Esophagus squamous epithelium (tissue), 5 donors: Measurements from ENCODE around the gene SUSD6. TPM values are rescaled to one million over a fixed set of nuclear protein-coding genes. Genes with fewer than 3 reads are reported as not detected.

Experiments used
- DNase-seq: peaks from one replicate; lab custom pipeline; 2025; lab: John Stamatoyannopoulos, UW
- H3K27ac ChIP-seq, 4 donors: fragments of 200-600 bp; sonication (generic); one replicate each; pipeline ENCODE4 v1.5.1; 2016 to 2019; ENCODE audit warnings: mild to moderate bottlenecking in 1 of 4
- H3K27me3 ChIP-seq, 4 donors: fragments of 200-600 bp; sonication (generic); 1 replicate in 3 of 4; 2 replicates in 1 of 4; pipeline versions ENCODE4 v1.5.1 to v1.6.0; 2017 to 2021; ENCODE audit warnings: antibody characterized with exemption in 1 of 4
- H3K36me3 ChIP-seq, 3 donors: fragments of 200-600 bp; sonication (generic); one replicate each; pipeline ENCODE4 v1.5.1; 2016 to 2019
- H3K4me1 ChIP-seq, 3 donors: fragments of 200-600 bp; sonication (generic); one replicate each; pipeline ENCODE4 v1.5.1; 2017 to 2019
- H3K4me3 ChIP-seq, 4 donors: fragments of 200-600 bp; sonication (generic); 1 replicate in 3 of 4; 2 replicates in 1 of 4; pipeline ENCODE4 v1.5.1; 2016 to 2019; ENCODE audit warnings: mild to moderate bottlenecking in 2 of 4, moderate library complexity in 1 of 4
- H3K9me3 ChIP-seq, 3 donors: fragments of 200-600 bp; sonication (generic); one replicate each; pipeline ENCODE4 v1.5.1; 2016 to 2019
- POLR2A ChIP-seq, 4 donors: fragments of 450-650 bp; IDR thresholded peaks; one replicate each; pipeline ENCODE4 v1.6.1; 2017; ENCODE audit warnings: antibody characterized with exemption in 4 of 4, mild to moderate bottlenecking in 4 of 4, moderate library complexity in 3 of 4
- WGBS, 2 donors: methylation state at CpG; one replicate each; pipeline ENCODE4 v1.1.5; 2018; 5-methylcytosine and 5-hydroxymethylcytosine counted together
- intact Hi-C: fragments of 100-400 bp; cut with DNase I; formaldehyde crosslinking; loops from one replicate; pipeline ENCODE4 v1.15.0; 2022
- total RNA-seq, 4 donors: library from RNA; depleted of rRNA; stranded (reverse); fragments of >200 nt; gene quantifications; one replicate each; pipeline ENCODE4 v1.1.0, GENCODE V29; 2016
- TF ChIP-seq, protein P1 (sequence below), 6 experiments: fragments of 450-650 bp in 4 of 6; fragments of 200-600 bp in 2 of 6; sonication (generic) in 2 of 6; IDR thresholded peaks; one replicate each; pipeline ENCODE4 v1.5.1; 2016 to 2019; ENCODE audit warnings: antibody characterized with exemption in 6 of 6, mild to moderate bottlenecking in 4 of 6, moderate library complexity in 4 of 6
- donor health status: DM: yes; HTN: yes; CAD: no.

The SUSD6 gene
- total RNA-seq, 4 donors from 2014 or later: 22.4 to 43.1 (median 27.8) TPM

DNA sequence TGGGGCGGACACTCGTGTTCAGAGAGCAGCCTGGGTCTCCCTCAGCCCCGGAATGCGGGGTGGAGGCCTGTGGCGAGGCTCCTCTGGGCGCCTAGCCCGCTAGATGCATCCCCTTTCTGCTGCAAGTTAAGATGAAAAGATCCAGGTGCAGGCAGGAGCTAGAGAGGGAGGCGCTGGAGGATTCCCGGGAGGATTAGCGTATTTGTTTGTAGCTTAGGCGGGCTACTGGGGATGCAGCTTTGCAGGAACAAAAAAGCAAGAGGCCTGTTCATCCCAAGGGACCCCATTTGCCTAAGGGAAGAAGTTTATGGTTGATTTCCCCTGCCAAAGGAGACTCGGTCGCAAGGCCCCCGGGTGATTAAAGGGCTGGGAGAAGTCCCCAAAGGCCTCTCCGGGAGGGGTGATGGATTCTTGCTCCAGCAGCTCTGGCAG is 37.5 kb upstream of the SUSD6 start:
- intact Hi-C loops: no loop called here
- H3K36me3 ChIP-seq: no peaks in the 10 kb centered on the region
- no peak overlapping the region for H3K27ac ChIP-seq
- H3K27me3 ChIP-seq: peaks cover 14 to 97% (median 18%) of the 10 kb centered on the region in 4 donors
- H3K4me1 ChIP-seq: peaks cover 23 to 40% (median 25%) of the 10 kb centered on the region in 3 donors
- H3K4me3 ChIP-seq: peak overlapping the region in 2 of 4 donors; percentile 34 to 66
- WGBS, 2 donors: 3% methylated on average over 10 to 14 of the region's 15 CpGs
- no peaks in the 10 kb centered on the region for H3K9me3 ChIP-seq
- TF ChIP-seq, protein P1, sequence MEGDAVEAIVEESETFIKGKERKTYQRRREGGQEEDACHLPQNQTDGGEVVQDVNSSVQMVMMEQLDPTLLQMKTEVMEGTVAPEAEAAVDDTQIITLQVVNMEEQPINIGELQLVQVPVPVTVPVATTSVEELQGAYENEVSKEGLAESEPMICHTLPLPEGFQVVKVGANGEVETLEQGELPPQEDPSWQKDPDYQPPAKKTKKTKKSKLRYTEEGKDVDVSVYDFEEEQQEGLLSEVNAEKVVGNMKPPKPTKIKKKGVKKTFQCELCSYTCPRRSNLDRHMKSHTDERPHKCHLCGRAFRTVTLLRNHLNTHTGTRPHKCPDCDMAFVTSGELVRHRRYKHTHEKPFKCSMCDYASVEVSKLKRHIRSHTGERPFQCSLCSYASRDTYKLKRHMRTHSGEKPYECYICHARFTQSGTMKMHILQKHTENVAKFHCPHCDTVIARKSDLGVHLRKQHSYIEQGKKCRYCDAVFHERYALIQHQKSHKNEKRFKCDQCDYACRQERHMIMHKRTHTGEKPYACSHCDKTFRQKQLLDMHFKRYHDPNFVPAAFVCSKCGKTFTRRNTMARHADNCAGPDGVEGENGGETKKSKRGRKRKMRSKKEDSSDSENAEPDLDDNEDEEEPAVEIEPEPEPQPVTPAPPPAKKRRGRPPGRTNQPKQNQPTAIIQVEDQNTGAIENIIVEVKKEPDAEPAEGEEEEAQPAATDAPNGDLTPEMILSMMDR (IDR thresholded peaks at IDR 0.05): no peak
- no peak for TF ChIP-seq POLR2A (IDR thresholded peaks at IDR 0.05)
- no peak for DNase-seq

DNA sequence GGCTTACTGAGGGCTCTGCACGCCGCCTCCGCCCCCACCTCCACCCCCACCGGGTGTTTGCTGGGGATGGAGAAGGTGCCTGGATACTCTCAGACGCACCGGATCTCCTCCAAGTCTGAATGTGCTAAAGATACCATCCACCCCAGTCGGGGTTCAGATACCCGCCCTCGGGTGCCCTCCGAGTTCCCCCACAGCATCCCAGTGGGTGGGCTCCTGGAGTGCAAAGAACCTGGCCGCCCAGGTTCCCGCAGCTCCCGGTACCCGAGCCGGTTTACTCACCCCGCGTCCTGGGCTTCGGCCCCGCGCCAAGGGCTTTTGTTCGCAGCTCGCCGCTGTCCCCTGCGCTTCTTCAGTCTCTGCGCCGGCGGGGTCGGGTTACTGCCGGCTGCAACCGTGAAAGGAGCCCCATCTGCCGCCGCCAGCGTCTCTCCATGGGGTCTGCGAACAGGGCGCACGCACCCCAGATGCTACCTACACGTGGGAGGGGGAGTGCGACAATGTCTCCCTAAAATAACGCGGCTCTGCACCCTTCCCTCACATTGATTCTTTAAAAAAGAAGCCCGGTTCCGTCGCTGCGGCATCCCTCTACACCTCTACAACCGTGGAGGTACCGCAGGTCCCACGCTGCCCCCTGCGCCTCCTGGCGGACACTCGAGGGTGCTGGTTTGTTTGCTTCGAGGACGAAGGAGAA is 37.0 kb upstream of the SUSD6 start, which contains the start of gene CCDC177:
CCDC177 (minus strand) TSS at position 609 of the 691 bp plus-strand sequence. CDS start 1,249 bp downstream, outside the sequence.
- TF ChIP-seq, protein P1 (IDR thresholded peaks at IDR 0.05): peak; percentile 59 to 93 (median 86)
- no peak for TF ChIP-seq POLR2A (IDR thresholded peaks at IDR 0.05)
- Histone ChIP-seq H3K4me3 (peak within 1 kb of the TSS in 3 of 4 donors; percentile 28 to 66 (median 34)), H3K4me1 (peaks cover 23 to 44% (median 27%) of the 10 kb centered on the region in 3 donors), H3K27ac (no peak within 1 kb of the TSS), H3K36me3 (no peaks in the 10 kb centered on the region), H3K9me3 (no peaks in the 10 kb centered on the region), H3K27me3 (peaks cover 14 to 91% (median 17%) of the 10 kb centered on the region in 4 donors)
- intact Hi-C loops: no loop called here
- DNase-seq: no peak
- WGBS, 2 donors: 0 to 1% methylated on average over 25 to 32 of the region's 52 CpGs

DNA sequence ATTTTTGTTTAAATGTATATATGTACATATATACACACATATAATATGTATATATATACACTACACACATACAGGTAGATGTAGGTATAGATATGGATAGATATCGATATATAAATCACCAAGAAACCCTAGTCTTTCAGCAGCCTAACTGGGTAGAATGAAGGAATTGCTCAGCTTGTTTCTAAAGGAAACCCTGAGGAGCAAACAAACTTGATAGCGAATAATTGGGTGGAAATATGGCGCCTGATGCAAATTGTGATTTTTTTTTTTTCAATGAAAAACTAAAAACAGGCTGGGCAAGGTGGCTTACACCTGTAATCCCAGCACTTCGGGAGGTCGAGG is 36.5 kb upstream of the SUSD6 start:
- DNase-seq: no peak
- H3K9me3 ChIP-seq: no peaks in the 10 kb centered on the region
- H3K27me3 ChIP-seq: peaks cover 14 to 86% (median 16%) of the 10 kb centered on the region in 4 donors
- TF ChIP-seq POLR2A (IDR thresholded peaks at IDR 0.05): no peak
- TF ChIP-seq, protein P1 (IDR thresholded peaks at IDR 0.05): no peak
- no peak overlapping the region for H3K27ac ChIP-seq
- WGBS, 2 donors: 24 to 25% methylated on average over 4 to 5 of the region's 5 CpGs
- H3K4me1 ChIP-seq: peaks cover 24 to 49% (median 30%) of the 10 kb centered on the region in 3 donors
- H3K36me3 ChIP-seq: no peaks in the 10 kb centered on the region
- peak overlapping the region in 2 of 4 donors; percentile 34 to 66 for H3K4me3 ChIP-seq
- intact Hi-C loops: loop anchor here (5.0 kb wide), 1 partner anchor 38 kb away; no protein-coding TSS in a partner anchor

DNA sequence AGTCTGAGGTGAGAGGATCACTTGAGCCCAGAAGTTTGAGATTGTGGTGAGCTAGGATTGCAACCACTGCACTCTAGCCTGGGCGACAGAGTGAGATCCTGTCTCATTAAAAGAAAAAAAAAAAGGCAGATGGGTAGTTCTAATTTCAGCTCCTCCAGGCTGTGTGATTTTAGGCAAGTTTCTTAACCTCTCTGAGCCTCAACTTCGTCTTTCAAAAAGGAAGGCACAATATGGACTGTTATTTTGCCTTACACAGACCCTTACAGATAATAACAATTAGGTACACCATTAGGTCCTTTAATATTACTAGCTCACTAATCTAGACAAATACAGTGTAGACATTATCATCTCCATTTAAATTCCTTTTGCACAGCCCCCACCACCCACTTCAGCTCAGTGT is 31.9 kb upstream of the SUSD6 start:
- Histone ChIP-seq H3K36me3 (no peaks in the 10 kb centered on the region), H3K27me3 (peaks cover 0 to 41% (median under 1%) of the 10 kb centered on the region in 4 donors), H3K4me3 (no peak overlapping the region), H3K9me3 (no peaks in the 10 kb centered on the region), H3K4me1 (peaks cover 7 to 26% (median 7%) of the 10 kb centered on the region in 3 donors), H3K27ac (peak overlapping the region in 3 of 4 donors; percentile 19 to 77 (median 52))
- TF ChIP-seq, protein P1 (IDR thresholded peaks at IDR 0.05): no peak
- no peak for TF ChIP-seq POLR2A (IDR thresholded peaks at IDR 0.05)
- WGBS, 2 donors: 86 to 92% methylated on average over 2 of the region's 2 CpGs
- no peak for DNase-seq
- intact Hi-C loops: loop anchor here (5.0 kb wide), 1 partner anchor 42 kb away; no protein-coding TSS in a partner anchor

DNA sequence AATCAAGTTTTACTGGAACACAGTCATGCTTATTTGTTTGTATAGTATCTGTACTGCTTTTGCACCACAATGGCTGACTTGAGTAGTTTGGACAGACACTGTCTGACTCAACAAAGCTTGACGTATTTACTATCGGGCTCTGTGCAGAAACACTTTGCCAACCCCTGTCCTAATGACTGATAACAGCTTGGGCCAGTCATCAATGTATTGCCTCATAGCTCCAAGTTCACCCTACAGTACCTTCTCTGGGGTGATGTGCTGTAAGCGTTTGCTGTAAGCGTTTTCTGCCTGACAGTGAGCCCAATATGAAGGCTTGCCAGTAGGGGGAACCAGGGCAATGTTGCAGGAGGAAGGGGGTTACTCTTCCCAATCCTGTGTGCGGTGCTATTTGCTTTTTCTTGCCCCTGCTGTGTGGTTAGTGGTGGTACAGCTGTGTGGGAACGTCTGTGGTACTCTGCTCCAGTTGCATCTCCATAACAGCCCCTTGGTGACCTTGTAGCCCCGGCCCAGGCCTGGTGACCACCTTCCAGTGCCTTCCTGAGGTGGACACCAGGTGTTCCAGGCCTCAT is 31.3 kb upstream of the SUSD6 start:
- no peak for TF ChIP-seq POLR2A (IDR thresholded peaks at IDR 0.05)
- TF ChIP-seq, protein P1 (IDR thresholded peaks at IDR 0.05): peak in 5 of 6 experiments; percentile 21 to 58 (median 30)
- H3K4me1 ChIP-seq: peaks cover 5 to 27% (median 5%) of the 10 kb centered on the region in 3 donors
- H3K36me3 ChIP-seq: no peaks in the 10 kb centered on the region
- intact Hi-C loops: no loop called here
- 20 to 23% methylated on average over 4 to 5 of the region's 7 CpGs for WGBS, 2 donors
- H3K27me3 ChIP-seq: peaks cover 0 to 34% (median 0%) of the 10 kb centered on the region in 4 donors
- H3K9me3 ChIP-seq: no peaks in the 10 kb centered on the region
- DNase-seq: no peak
- H3K4me3 ChIP-seq: no peak overlapping the region
- peak overlapping the region in 3 of 4 donors; percentile 19 to 77 (median 39) for H3K27ac ChIP-seq
